Body of pancreas (tissue), 4 donors: Measurements from ENCODE around the gene CRB1. TPM values are rescaled to one million over a fixed set of nuclear protein-coding genes. Genes with fewer than 3 reads are reported as not detected.

Experiments
- ATAC-seq: fragments of 150-250 bp; one replicate; pipeline ENCODE4 v1.9.1; 2016
- DNase-seq, 4 donors: peaks; one replicate each; pipeline ENCODE4 v3.0.0-alpha.2; 2019
- H3K27ac ChIP-seq, 4 donors: fragments of 200-600 bp; sonication (generic); 1 replicate in 3 of 4; 2 replicates in 1 of 4; pipeline versions ENCODE4 v1.5.1 to v1.6.1; 2016 to 2019; ENCODE audit warnings: mild to moderate bottlenecking in 1 of 4, mixed read lengths in 1 of 4, moderate library complexity in 1 of 4
- H3K27me3 ChIP-seq, 2 donors: fragments of 200-600 bp; sonication (generic); one replicate each; pipeline ENCODE4 v1.6.0; 2016; ENCODE audit warnings: mild to moderate bottlenecking in 1 of 2
- H3K36me3 ChIP-seq, 2 donors: fragments of 200-600 bp; sonication (generic); replicated peaks in 1 of 2; 2 replicates each; pipeline ENCODE4 v1.5.1; 2016; ENCODE audit warnings: low read depth in 2 of 2; ENCODE audit not compliant: insufficient read depth in 1 of 2
- H3K4me1 ChIP-seq: fragments of 200-600 bp; sonication (generic); one replicate; pipeline ENCODE4 v1.6.0; 2016
- H3K4me3 ChIP-seq, 2 donors: fragments of 200-600 bp; sonication (generic); 1 replicate in 1 of 2; 2 replicates in 1 of 2; pipeline ENCODE4 v1.5.1; 2016 to 2019
- H3K9me3 ChIP-seq, 3 donors: fragments of 200-600 bp; sonication (generic); 1 replicate in 2 of 3; 2 replicates in 1 of 3; pipeline ENCODE4 v1.5.1; 2016
- POLR2A ChIP-seq, 3 donors: fragments of 450-650 bp; IDR thresholded peaks; one replicate each; pipeline ENCODE4 v1.6.1; 2016; ENCODE audit warnings: antibody characterized with exemption in 3 of 3, mild to moderate bottlenecking in 2 of 3
- WGBS, 2 donors: methylation state at CpG; one replicate each; pipeline ENCODE4 v1.1.5; 2017; 5-methylcytosine and 5-hydroxymethylcytosine counted together
- intact Hi-C: fragments of 100-400 bp; cut with DNase I; formaldehyde crosslinking; loops from one replicate; pipeline ENCODE4 v1.15.1; 2023
- total RNA-seq, 2 donors: library from RNA; depleted of rRNA; stranded (reverse); fragments of >200 nt; gene quantifications; one replicate each; pipeline ENCODE4 v1.1.0, GENCODE V29; 2016
- TF ChIP-seq, protein P1 (sequence below), 7 experiments: fragments of 450-650 bp in 4 of 7; fragments of 200-600 bp in 3 of 7; sonication (generic) in 3 of 7; IDR thresholded peaks; one replicate each; pipeline ENCODE4 v1.5.1; 2016 to 2019; ENCODE audit warnings: antibody characterized with exemption in 7 of 7

The CRB1 gene
- total RNA-seq, 2 donors from 2014 or later: 0.26 to 10.2 TPM

DNA sequence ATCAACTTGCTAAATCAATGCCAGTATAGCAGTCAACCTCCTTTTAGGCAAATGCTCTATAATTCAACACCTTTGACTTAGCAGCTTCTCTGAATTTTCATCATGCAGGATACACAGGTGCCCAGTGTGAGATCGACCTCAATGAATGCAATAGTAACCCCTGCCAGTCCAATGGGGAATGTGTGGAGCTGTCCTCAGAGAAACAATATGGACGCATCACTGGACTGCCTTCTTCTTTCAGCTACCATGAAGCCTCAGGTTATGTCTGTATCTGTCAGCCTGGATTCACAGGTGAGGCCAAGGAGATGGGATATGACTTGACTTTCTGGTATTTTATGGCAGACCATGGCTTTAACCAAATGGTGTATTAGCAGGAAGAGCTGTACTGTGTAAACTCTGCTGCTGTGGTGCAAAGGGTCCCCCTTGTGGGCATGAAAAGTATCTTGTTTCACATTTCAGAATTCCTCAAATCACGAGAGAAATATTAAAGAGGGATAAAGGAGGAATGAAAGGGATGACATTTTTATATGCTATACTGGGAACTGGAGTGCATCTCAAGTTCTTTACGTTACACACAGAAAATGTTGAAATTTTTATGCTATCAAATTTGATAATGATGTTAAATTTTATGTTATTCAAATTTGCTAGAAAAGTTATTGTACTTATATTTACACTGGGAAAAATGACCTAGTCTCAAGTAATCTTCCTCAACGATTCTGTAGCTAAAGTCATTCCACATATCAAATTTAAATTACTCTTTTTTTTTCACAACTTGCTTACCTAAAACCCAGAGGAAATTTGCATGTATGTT is 88.9 kb downstream of the CRB1 start:
- no peaks in the 10 kb centered on the region for H3K36me3 ChIP-seq
- H3K27ac ChIP-seq: no peak overlapping the region
- no peaks in the 10 kb centered on the region for H3K27me3 ChIP-seq
- peaks cover 7% of the 10 kb centered on the region for H3K4me1 ChIP-seq
- DNase-seq (peak; percentile 32 to 44 (median 36)), ATAC-seq (peak; percentile 75)
- H3K4me3 ChIP-seq: no peak overlapping the region
- WGBS, 2 donors: 46 to 48% methylated on average over 5 of the region's 5 CpGs
- no peak for TF ChIP-seq POLR2A (IDR thresholded peaks at IDR 0.05)
- TF ChIP-seq, protein P1, sequence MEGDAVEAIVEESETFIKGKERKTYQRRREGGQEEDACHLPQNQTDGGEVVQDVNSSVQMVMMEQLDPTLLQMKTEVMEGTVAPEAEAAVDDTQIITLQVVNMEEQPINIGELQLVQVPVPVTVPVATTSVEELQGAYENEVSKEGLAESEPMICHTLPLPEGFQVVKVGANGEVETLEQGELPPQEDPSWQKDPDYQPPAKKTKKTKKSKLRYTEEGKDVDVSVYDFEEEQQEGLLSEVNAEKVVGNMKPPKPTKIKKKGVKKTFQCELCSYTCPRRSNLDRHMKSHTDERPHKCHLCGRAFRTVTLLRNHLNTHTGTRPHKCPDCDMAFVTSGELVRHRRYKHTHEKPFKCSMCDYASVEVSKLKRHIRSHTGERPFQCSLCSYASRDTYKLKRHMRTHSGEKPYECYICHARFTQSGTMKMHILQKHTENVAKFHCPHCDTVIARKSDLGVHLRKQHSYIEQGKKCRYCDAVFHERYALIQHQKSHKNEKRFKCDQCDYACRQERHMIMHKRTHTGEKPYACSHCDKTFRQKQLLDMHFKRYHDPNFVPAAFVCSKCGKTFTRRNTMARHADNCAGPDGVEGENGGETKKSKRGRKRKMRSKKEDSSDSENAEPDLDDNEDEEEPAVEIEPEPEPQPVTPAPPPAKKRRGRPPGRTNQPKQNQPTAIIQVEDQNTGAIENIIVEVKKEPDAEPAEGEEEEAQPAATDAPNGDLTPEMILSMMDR (IDR thresholded peaks at IDR 0.05): peak; percentile 33 to 83 (median 71)
- intact Hi-C loops: no loop called here
- no peaks in the 10 kb centered on the region for H3K9me3 ChIP-seq

DNA sequence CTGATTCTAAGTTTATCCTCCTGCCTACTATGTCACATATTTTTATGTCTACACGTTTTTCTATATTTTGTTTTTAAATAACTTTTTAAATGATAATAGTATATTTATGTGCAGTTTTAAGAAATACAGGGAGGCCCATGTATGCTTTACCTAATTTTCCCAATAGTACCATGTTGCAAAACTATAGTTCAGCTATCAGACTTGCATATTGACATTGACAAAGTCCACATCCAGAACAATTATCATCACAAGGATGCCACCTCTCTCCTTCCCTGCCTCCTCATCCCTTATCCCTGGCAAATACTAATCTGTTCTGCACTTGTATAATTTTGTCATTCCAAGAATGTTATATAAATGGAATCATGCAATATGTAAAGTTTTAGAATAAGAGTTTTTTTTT is 90.9 kb downstream of the CRB1 start:
- Histone ChIP-seq H3K27me3 (no peaks in the 10 kb centered on the region), H3K36me3 (no peaks in the 10 kb centered on the region), H3K9me3 (no peaks in the 10 kb centered on the region), H3K4me3 (no peak overlapping the region), H3K27ac (no peak overlapping the region), H3K4me1 (peaks cover 7% of the 10 kb centered on the region)
- intact Hi-C loops: no loop called here
- ATAC-seq: no peak
- TF ChIP-seq POLR2A (IDR thresholded peaks at IDR 0.05): no peak
- TF ChIP-seq, protein P1 (IDR thresholded peaks at IDR 0.05): no peak
- no peak for DNase-seq
- 11 to 43% methylated on average over 1 of the region's 1 CpG for WGBS, 2 donors

DNA sequence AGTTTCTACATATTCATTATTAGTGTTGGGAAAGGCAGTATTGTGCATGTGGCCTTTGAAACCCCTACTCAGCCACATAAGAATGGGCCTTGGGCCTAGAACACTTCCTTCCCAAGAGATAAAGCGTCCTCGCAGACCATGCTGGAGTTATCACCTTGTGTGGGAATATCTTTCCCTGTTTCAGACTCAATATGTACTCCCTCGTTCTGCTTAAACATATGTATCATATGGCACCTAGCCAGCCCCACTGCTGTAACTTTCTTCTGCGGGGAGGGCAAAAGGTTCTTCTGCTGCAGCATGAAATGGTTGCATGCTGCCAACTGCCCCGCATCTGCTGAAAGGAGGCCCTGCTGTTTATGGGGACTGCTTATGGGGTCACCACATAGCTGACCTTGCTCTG is 92.0 kb downstream of the CRB1 start:
- no peak for TF ChIP-seq POLR2A (IDR thresholded peaks at IDR 0.05)
- TF ChIP-seq, protein P1 (IDR thresholded peaks at IDR 0.05): no peak
- peak; percentile 21 to 62 (median 36) for DNase-seq

DNA sequence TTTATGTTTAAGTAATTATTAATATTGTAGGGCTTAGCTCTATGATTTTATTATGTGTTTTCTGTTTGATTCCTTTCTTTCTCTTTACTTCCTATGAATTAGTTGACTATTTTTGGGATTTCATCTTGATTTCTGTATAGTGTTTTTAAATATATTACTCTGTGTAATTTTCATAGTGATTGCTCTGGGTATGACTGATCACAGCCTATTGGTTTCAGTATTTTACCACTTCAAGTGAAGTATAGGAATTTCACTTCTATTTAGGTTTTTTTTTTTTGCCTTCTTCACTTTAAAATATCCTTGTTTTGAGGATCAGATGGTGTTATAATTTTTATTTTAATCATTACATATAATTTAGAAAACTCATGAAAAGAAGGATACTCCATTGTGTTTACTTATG is 94.8 kb downstream of the CRB1 start:
- intact Hi-C loops: no loop called here
- ATAC-seq: no peak
- Histone ChIP-seq H3K4me1 (peaks cover 7% of the 10 kb centered on the region), H3K9me3 (no peaks in the 10 kb centered on the region), H3K4me3 (no peak overlapping the region), H3K36me3 (no peaks in the 10 kb centered on the region), H3K27me3 (no peaks in the 10 kb centered on the region), H3K27ac (no peak overlapping the region)
- TF ChIP-seq, protein P1 (IDR thresholded peaks at IDR 0.05): no peak
- TF ChIP-seq POLR2A (IDR thresholded peaks at IDR 0.05): no peak
- DNase-seq: no peak

More for the DNA sequence above, 92.0 kb downstream of the CRB1 start:
- no peak overlapping the region for H3K4me3 ChIP-seq
- intact Hi-C loops: no loop called here
- H3K27ac ChIP-seq: no peak overlapping the region
- peak; percentile 38 for ATAC-seq
- peaks cover 7% of the 10 kb centered on the region for H3K4me1 ChIP-seq
- H3K27me3 ChIP-seq: no peaks in the 10 kb centered on the region
- 28 to 41% methylated on average over 5 of the region's 5 CpGs for WGBS, 2 donors
- no peaks in the 10 kb centered on the region for H3K36me3 ChIP-seq
- H3K9me3 ChIP-seq: no peaks in the 10 kb centered on the region

DNA sequence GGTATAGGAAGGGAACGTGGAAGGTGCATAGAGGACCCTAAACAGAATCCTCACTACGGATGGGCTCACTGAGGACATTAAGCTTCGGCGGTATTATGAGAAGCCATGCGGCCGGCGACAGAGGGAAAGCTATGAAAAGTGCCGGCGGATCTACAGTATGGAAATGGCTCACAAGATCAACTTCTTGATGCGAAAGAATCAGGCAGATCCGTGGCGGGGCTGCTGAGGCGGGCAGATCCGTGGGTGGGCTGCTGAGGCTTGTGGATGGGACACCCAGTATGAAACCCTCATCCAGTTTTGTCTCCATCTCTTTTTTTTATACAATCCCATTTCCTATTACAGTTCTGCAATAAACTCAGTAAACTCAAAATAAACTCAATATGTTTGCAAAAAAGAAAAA is 95.8 kb downstream of the CRB1 start:
- TF ChIP-seq, protein P1 (IDR thresholded peaks at IDR 0.05): no peak
- no peak for TF ChIP-seq POLR2A (IDR thresholded peaks at IDR 0.05)
- no peak for DNase-seq
- no peaks in the 10 kb centered on the region for H3K36me3 ChIP-seq

More for the DNA sequence above, 95.8 kb downstream of the CRB1 start:
- H3K27ac ChIP-seq: no peak overlapping the region
- intact Hi-C loops: no loop called here
- ATAC-seq: no peak
- no peak overlapping the region for H3K4me3 ChIP-seq
- H3K27me3 ChIP-seq: no peaks in the 10 kb centered on the region
- no peaks in the 10 kb centered on the region for H3K9me3 ChIP-seq
- peaks cover 7% of the 10 kb centered on the region for H3K4me1 ChIP-seq
- 96 to 98% methylated on average over 14 of the region's 14 CpGs for WGBS, 2 donors
